Activated CD8-positive, alpha-beta memory T cell treated with anti-CD3 and anti-CD28 coated beads, Interleukin-2, amount 50 U/mL, for 48 hours (primary cell): Measurements from ENCODE around the gene PFKL.
"Not testable (repeated sequence)": the region's sequence is repeated elsewhere in the genome, so short reads cannot be mapped to it uniquely, and the experiment has no call there.

ENCODE experiments used
- DNase-seq: peaks from one replicate; pipeline ENCODE4 v3.0.0-alpha.2; 2020

Gene PFKL

DNA sequence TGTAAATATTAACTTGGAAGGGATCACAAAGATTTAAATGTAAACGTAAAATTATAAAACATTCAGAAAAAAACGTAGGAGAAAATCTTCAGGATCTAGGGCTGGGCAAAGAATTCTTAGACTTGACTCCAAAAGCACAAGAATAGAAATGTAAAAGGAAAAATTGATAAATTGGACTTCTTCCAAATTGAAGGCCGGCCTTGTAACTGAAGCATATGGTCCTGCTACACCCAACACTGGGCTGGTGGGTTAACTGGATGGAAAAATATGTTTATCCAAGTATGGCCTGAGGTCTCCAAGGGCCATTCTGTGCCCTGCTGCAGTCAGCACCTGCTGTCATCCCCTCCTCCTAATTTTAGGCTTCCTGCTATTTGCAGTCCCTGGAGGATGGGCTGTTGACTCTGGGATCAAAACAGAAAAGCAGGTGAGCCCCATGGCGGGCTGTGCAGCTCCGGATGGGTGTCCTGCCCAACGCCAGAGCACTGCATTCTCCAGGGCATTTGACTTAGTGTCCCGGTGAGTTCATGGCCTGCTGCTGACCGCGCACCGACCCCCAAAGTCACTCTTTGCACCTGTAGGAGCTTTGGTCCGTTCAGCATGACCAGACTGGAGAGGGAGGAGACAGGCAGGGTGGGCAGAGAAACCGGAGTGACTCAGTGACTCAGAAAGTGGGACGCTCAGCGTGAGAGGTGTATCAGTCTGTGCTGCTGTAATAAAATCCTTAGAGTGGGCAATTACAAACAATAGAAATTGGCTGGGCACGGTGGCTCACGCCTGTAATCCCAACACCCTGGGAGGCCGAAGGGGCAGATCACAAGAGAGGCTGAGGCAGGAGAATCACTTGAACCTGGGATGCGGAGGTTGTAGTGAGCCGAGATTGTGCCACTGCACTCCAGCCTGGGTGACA lies 20.2 kb upstream of the PFKL start:
- no peak for DNase-seq

DNA sequence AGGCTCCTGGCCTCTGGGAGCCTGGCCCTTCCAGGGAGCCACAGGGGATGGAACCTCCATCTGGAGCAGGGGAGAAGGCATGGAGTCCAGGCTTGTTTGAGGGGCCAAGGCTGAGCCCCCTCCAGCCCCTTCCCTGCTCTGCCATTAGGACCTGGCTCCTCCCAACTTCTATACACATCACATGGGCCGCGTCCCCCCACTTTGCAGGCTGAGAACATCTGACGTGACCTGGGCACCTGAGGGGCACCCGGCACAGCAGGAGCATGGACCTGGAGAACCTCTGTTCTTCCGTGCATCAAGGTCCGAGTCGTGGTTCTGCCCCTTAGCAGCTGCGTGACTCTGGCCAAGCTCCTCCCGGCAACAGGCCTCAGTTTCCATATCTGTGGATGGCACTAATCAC lies 18.1 kb upstream of the PFKL start:
- DNase-seq: no peak

DNA sequence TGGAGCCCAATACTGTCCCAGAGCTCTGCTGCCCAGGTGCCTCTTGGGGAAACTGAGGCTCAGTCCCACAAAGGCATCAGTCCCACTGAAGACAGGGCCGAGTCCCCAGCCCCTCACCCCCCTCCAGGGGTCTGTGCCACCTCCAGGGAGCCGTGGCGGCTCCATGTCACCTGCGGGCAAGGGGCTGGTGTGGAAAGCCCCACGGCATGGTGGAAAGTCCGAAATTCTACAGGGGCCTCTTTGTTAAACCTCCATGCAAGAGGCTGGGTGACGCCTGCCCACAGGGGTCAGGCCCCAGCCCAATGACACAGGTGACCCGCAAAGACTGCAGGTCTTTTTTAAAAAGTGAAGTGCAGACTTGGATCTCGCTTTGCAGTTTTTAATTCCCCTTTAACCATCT lies 17.5 kb upstream of the PFKL start:
- DNase-seq: no peak

DNA sequence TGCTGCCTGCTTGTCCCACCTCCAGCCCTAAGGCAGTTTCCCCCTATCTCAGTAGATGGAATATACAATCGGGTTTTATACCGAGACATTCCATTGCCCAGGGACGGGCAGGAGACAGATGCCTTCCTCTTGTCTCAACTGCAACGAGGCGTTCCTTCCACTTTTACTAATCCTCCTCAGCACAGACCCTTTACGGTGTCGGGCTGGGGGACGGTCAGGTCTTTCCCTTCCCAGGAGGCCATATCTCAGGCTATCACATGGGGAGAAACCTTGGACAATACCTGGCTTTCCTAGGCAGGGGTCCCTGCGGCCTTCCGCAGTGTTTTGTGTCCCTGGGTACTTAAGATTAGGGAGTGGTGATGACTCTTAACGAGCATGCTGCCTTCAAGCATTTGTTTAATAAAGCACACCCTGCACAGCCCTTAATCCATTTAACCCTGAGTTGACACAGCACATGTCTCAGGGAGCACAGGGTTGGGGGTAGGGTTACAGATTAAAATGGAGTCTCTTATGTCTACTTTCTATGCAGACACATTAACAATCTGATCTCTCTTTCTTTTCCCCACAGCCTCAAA lies 16.6 kb upstream of the PFKL start:
- DNase-seq: not testable (repeated sequence)

DNA sequence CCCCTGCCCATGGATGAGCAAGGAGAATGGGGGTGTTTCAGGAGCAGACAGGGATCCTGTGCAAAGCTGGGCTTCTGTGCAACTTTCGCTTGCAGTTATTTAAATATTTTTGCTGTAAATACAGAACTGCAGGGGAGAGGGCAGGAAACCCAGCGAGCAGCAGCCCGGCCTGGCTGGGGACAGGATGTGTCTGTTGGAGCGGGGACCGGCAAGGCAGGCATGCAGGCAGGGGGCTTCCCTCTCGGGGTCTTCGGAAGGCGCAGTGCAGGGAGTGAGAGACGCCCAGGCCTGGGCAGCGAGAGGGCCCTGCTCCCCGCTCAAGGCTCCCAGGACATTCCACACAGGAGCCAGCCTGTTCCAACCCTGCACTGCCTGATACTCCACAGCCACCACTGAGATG lies 15.9 kb upstream of the PFKL start:
- DNase-seq: no peak

DNA sequence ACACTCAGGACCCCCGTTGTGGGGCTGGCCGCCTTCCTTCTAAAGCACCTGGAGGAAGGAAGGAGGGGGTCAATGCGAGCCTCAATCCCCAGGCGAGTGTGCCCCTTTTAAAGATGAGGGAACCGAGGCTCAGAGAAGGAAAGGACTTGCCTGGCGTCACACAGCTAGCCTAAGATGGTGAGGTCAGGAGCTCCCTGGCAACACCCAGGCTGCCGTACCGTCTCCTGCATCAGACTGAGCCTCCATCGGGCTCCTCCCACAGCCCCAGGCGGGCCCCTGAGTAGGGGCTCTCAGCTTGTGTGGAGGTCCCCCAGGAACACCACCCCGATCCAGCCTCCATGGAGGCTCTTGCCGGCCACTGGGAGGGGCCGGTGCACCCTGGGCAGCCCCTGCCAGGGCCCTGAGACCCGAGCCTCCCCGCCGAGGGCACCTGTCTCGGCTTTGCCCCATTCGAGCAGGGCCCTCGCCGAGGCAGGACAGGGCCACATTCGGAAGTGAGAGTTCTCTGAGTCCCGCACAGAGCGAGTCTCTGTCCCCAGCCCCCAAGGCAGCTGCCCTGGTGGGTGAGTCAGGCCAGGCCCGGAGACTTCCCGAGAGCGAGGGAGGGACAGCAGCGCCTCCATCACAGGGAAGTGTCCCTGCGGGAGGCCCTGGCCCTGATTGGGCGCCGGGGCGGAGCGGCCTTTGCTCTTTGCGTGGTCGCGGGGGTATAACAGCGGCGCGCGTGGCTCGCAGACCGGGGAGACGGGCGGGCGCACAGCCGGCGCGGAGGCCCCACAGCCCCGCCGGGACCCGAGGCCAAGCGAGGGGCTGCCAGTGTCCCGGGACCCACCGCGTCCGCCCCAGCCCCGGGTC lies 14.5 kb upstream of the PFKL start, which contains the start of gene AIRE:
Gene AIRE (plus strand): TSS at position 739 of the 855 bp plus-strand sequence. CDS start 131 bp downstream, outside the sequence.
- no peak for DNase-seq

- no peak for DNase-seq
Observed at GRCh38 chr21:44286086-44286715, 13.7 kb upstream of the PFKL start.

DNA sequence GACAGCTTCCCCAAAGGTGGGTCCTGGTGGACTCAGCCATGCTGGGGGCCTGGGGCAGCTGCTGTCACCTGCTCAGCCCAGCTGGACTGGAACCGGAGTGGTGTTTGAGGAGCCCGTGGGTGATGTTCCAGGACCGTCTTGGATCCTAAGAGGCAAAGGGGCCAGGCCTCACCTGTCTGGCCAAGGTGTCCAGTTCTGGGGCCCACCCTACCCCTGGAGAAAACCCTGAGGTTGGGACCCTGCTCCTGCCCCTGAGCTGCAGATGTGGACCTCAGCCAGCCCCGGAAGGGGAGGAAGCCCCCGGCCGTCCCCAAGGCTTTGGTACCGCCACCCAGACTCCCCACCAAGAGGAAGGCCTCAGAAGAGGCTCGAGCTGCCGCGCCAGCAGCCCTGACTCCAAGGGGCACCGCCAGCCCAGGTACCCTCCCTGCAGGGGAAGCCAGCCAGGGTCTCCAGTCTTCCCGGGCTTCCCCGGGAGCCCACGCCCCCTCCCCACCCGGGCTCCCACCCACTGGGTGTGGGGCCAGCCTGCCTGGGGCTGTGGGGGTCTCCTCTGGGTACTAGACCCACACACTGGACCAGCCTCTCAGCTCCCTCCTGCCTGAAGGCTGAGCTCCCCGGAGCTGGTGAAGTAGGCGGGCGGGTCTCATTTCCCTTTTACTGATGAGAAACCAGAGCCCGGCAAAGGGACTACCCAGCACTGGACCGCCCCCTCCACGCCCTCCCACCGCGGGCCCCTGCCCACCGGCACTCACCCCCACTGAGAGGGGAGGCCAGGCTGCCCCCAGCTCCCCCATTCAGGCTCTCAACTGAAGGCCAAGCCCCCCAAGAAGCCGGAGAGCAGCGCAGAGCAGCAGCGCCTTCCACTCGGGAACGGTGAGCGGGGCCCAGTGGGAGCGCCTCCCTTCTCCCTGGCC lies 12.9 kb upstream of the PFKL start:
- DNase-seq: no peak

- DNase-seq: no peak
Observed at GRCh38 chr21:44288251-44289110, 11.4 kb upstream of the PFKL start.

GRCh38 chr21:44289381-44290010 lies 10.4 kb upstream of the PFKL start:
- no peak for DNase-seq

GRCh38 chr21:44290327-44291077 lies 9.4 kb upstream of the PFKL start:
- DNase-seq: no peak

DNA sequence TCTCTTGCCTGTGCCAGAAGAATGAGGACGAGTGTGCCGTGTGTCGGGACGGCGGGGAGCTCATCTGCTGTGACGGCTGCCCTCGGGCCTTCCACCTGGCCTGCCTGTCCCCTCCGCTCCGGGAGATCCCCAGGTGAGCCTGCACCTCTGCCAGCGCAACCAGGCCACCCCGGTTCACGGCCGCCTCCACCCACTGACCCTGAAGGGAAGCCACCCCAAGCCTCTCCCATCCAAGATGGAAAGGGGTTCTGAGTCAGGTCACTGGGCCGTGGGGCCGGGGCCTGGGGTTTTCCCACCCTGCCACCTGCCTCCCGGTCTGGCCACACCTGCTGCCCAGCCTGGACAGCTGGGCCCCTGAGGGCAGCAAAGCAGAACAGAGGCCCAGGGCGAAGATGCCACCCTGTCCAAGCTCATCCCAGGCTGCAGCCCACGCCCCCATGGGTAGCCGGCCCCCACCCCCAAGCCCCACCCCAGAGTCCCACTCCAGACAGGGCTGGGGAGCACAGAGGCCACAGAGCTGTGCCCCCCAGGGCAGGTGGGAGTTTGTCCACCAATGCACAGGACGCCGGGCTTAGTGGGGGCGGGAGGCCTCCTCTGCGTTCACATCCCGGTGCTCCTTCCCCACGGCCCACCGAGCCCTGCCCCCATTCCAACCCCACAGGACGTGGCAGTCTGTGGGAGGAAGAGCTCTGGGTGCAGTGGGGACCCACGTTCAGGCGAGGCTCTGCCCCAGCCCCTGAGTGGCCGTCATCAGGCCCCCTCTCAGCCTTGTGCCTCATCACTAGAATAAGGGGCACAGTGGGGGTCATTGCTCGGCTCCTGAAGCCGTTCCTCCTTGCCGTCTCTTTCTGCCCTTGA lies 8.5 kb upstream of the PFKL start:
- no peak for DNase-seq

DNA sequence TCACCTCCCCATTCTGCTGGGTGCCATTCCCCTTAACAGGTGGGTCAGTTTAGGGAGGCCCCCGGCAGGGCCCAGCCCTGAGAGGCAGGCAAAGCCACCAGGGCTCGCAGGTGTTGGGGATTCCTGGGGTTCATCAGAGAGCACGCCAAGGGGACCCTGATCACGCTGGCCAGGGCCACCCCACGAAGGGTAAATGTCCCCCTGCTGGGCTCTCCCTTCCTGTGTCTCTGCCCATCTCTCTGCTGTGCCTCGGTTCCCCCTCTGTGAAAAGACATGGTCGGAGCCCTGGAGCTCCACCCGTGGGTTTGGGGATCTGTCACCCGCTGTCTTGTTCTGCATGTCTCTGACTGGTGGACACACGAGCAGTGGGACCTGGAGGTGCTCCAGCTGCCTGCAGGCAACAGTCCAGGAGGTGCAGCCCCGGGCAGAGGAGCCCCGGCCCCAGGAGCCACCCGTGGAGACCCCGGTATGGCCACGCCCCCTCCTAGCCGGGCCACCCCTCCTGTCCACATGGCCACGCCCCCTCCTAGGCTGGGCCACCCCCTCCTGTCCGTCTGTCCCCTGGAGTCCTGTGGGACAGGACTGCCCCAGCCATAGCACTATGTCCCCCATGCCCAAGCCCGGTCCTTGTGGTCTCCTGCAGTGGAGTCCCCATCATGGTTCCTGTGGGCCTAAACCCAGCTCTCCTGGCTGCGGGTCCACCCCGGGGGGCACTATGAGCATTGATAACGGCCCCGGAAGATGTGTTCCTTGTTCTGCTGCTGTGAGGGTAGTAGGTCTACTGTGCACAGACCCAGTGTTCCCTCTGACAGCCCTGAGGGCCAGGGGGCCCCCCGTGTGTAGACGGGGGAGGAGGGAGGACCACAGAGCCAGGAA lies 7.7 kb upstream of the PFKL start:
- no peak for DNase-seq

DNA sequence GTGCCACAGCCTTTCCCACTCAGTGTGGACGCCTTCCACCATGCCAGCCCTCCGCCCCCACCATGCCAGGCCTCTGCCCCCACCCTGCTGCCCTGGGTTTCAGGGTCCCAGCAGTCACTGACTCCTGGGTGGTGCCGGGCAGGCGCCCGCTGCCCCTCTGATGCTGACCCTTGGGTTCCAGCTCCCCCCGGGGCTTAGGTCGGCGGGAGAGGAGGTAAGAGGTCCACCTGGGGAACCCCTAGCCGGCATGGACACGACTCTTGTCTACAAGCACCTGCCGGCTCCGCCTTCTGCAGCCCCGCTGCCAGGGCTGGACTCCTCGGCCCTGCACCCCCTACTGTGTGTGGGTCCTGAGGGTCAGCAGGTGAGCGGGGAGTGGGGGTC lies 7.0 kb upstream of the PFKL start:
- no peak for DNase-seq

GRCh38 chr21:44293551-44294231 lies 6.2 kb upstream of the PFKL start:
- DNase-seq: no peak

DNA sequence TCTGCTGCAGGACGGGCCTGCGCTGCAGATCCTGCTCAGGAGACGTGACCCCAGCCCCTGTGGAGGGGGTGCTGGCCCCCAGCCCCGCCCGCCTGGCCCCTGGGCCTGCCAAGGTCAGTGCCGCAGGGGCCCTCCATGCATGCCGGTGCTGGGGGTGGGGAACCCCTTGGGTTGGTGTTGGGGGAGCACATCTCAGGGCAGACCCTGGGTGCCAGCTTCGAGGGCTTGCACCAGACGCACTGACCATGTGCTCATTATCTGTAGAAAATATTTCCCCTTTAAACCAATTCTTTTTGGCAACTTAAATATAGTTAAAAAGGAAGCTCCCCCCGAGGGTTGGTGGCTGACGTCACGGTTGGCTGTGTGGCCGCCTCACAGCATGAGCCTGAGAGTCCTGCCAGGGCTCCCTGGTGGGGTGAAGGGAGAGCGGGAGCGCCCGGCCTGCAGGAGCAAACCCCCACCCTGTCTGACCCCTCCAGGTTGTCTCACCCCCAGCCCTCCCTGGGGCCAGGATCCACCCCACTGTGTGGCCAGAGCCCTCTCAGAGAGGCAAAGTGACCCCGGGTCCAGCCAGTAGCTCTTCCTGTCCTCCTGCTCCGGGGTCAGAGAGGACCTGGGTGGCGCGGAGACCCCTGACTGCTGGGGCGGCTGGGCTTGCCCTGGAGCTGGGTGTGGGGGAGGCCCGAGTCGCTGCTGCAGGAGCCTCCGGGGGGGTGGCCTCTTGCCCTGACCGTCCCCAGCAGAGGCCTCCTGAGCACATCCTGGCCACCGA lies 5.3 kb upstream of the PFKL start:
- DNase-seq: no peak
